Upper lobe of right lung (tissue), 1 donor: Measurements from ENCODE around the gene RTEL1. TPM values are rescaled to one million over a fixed set of nuclear protein-coding genes. Genes with fewer than 3 reads are reported as not detected.
A peak's percentile ranks its signal among the peaks of the same experiment; 100 is the strongest.

Experiments
- ATAC-seq: fragments of 200-7000 bp; cut with Tn5 transposase; one replicate; pipeline ENCODE4 v1.9.1; 2020; ENCODE audit warnings: mild to moderate bottlenecking, moderate library complexity
- DNase-seq: peaks from one replicate; pipeline ENCODE4 v3.0.0-alpha.2; 2020
- H3K27ac ChIP-seq: fragments of 200-600 bp; one replicate; pipeline ENCODE4 v1.8.0; 2022
- H3K27me3 ChIP-seq: fragments of 200-600 bp; one replicate; pipeline ENCODE4 v1.8.0; 2022; ENCODE audit warnings: mild to moderate bottlenecking
- H3K36me3 ChIP-seq: fragments of 200-600 bp; one replicate; pipeline ENCODE4 v1.8.0; 2022
- H3K4me1 ChIP-seq: fragments of 200-600 bp; one replicate; pipeline ENCODE4 v1.8.0; 2022
- H3K4me3 ChIP-seq: fragments of 200-600 bp; one replicate; pipeline ENCODE4 v1.8.0; 2022; ENCODE audit warnings: mild to moderate bottlenecking
- H3K9me3 ChIP-seq: fragments of 200-600 bp; one replicate; pipeline ENCODE4 v1.8.0; 2022
- CTCF ChIP-seq: fragments of 200-600 bp; IDR thresholded peaks from one replicate; pipeline ENCODE4 v1.8.0; 2022; ENCODE audit warnings: antibody characterized with exemption
- intact Hi-C: fragments of 100-400 bp; cut with DNase I; formaldehyde crosslinking; loops from one replicate; pipeline ENCODE4 v1.11.0; 2022
- total RNA-seq: library from RNA; stranded (reverse); fragmentation: NEBNext Ultra II Directional; extraction: Animal tissue kit (Norgen Biotek cat#: 25700); gene quantifications from one replicate; pipeline ENCODE4 v1.2.1, GENCODE V29; 2021
- donor health status: DM: no; HTN: yes; CAD: no; lungs with severe emphysema.

The RTEL1 gene
- total RNA-seq, 1 donor from 2014 or later: 26.7 TPM

GRCh38 chr20:63704749-63705117, 46.6 kb downstream of the RTEL1 start:
- Histone ChIP-seq H3K4me1 (peaks cover 24% of the 10 kb centered on the region), H3K9me3 (no peaks in the 10 kb centered on the region), H3K4me3 (no peak overlapping the region), H3K36me3 (peaks cover 40% of the 10 kb centered on the region), H3K27me3 (no peaks in the 10 kb centered on the region), H3K27ac (no peak overlapping the region)
- no peak for ATAC-seq
- intact Hi-C loops: no loop called here
- no peak for TF ChIP-seq CTCF
- DNase-seq: no peak

- no peak for DNase-seq
- no peak for TF ChIP-seq CTCF
- intact Hi-C loops: no loop called here
- Histone ChIP-seq H3K27ac (no peak overlapping the region), H3K36me3 (peaks cover 47% of the 10 kb centered on the region), H3K27me3 (no peaks in the 10 kb centered on the region), H3K4me1 (peaks cover 24% of the 10 kb centered on the region), H3K9me3 (no peaks in the 10 kb centered on the region), H3K4me3 (no peak overlapping the region)
- ATAC-seq: no peak
These were observed 47.3 kb downstream of the RTEL1 start for GRCh38 chr20:63705232-63706026.

- Histone ChIP-seq H3K36me3 (peaks cover 53% of the 10 kb centered on the region), H3K27me3 (no peaks in the 10 kb centered on the region), H3K9me3 (no peaks in the 10 kb centered on the region), H3K27ac (peak overlapping the region; percentile 93), H3K4me3 (peak overlapping the region; percentile 75), H3K4me1 (peaks cover 24% of the 10 kb centered on the region)
- DNase-seq (no peak), ATAC-seq (no peak)
- TF ChIP-seq CTCF: no peak
- intact Hi-C loops: no loop called here
These were observed 48.0 kb downstream of the RTEL1 start for GRCh38 chr20:63706027-63706695.

- DNase-seq (peak; percentile 83), ATAC-seq (peak; percentile 51)
- intact Hi-C loops: no loop called here
- Histone ChIP-seq H3K4me1 (peaks cover 24% of the 10 kb centered on the region), H3K4me3 (peak overlapping the region; percentile 75), H3K9me3 (no peaks in the 10 kb centered on the region), H3K27ac (peak overlapping the region; percentile 93), H3K27me3 (no peaks in the 10 kb centered on the region), H3K36me3 (peaks cover 62% of the 10 kb centered on the region)
- peak; percentile 27 for TF ChIP-seq CTCF
These were observed 48.9 kb downstream of the RTEL1 start for GRCh38 chr20:63706852-63707557.

- DNase-seq (peak; percentile 96), ATAC-seq (peak; percentile 97)
- H3K9me3 ChIP-seq: no peaks in the 10 kb centered on the region
- H3K4me3 ChIP-seq: peak within 1 kb of the TSS; percentile 75
- peaks cover 69% of the 10 kb centered on the region for H3K36me3 ChIP-seq
- peak within 1 kb of the TSS; percentile 93 for H3K27ac ChIP-seq
- intact Hi-C loops: no loop called here
- peaks cover 24% of the 10 kb centered on the region for H3K4me1 ChIP-seq
- no peak for TF ChIP-seq CTCF
- H3K27me3 ChIP-seq: no peaks in the 10 kb centered on the region
These were observed 49.6 kb downstream of the RTEL1 start, which contains the start of the genes ARFRP1 and ZGPAT for GRCh38 chr20:63707558-63708300. ARFRP1 (minus strand) TSS chr20:63707976; CDS start chr20:63707091, 885 bp downstream. ZGPAT (plus strand) TSS chr20:63708039; CDS start chr20:63708581, 542 bp downstream.
